ENCODE results near the gene DEGS2. TPM values are rescaled to one million over a fixed set of nuclear protein-coding genes. Genes with fewer than 3 reads are reported as not detected.

DEGS2 gene
- total RNA-seq, 1 experiment from 2014 or later = 0.02 TPM

- no peak for DNase-seq (ENCODE audit: low spot score)
Measured at GRCh38 chr14:100132903-100133510, 26.4 kb downstream of the DEGS2 start.

DNA sequence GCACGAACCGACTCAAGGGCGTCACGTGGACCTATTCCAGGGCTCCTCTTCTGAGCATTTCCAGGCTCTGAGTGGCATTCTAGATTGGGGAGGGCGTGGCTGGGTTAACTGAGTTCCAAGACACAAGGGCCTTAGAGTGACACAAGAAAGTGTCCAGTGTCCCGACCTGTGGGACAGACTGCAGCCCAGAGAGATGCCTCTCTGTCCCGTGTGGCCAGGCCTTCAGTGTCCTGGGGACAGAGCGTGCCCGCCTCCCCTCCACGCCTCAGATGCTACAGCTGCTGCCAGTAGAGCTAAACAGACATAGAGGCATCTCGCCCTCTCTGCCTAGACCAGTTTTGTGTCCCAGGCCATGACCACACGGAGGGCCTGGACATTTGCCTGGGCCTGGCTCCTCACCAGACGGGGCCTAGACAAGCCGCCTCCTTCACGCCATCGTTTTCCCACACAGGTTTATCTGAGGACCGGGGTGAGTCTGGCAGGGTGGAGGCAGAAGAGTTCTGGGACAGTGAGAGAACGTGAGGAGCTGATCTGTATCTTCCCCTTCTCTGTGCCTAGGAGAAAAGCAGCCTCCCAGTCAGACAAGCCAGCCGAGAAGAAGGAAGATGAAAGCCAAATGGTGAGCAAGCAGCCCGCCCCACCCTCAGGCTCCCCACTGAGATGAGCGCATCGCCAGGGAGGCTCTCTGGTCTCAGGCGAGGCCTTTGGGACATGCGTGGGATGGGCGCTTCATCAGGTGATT lies 27.1 kb downstream of the DEGS2 start:
- DNase-seq (ENCODE audit: low spot score) = no peak

- no peak for DNase-seq (ENCODE audit: low spot score)
Measured at GRCh38 chr14:100131181-100131580, 28.3 kb downstream of the DEGS2 start.

GRCh38 chr14:100130521-100130920 lies 28.9 kb downstream of the DEGS2 start:
- no peak for DNase-seq (ENCODE audit: low spot score)

- DNase-seq (ENCODE audit: low spot score) = no peak
Measured at GRCh38 chr14:100129161-100129589, 30.3 kb downstream of the DEGS2 start.

DNA sequence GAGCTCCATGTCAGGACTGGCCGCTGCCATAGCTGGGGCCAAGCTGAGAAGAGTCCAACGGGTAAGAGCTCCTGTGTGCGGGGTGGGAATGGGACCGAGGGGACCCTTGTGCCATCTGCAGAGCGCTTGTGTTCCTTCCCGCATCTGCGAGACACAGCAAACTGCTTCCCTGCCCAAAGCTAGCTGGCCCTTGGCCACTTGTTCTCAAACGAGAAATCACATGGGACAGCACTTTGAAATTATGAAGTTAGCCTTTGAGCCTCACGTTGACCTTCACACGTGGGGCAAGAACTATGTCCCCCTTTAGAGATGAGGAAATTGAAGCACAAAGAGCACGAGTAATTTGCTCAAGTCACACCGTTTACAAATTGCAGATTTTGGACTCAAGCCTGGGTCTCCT lies 30.8 kb downstream of the DEGS2 start:
- DNase-seq (ENCODE audit: low spot score) = no peak

- no peak for DNase-seq (ENCODE audit: low spot score)
Measured at GRCh38 chr14:100127853-100128455, 31.5 kb downstream of the DEGS2 start.

DNA sequence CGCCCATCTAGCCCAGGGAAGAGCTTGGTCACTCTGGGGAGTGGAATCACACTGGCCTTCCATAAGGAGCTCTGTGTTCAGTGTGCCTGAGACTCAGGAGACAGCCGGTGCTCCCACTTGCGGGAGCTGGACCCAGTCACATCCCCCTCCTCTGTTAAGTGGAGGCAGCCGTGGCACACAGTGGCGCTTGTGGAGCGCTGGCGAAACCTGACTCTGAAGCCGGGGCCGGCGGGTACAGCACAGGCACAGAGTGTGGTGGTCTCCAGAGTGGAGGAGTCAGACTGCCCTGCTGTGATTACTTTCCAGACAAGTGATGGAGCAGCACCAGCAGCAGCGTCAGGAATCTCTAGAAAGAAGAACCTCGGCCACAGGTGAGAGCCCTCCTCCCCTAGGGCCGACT lies 33.0 kb downstream of the DEGS2 start:
- DNase-seq (ENCODE audit: low spot score) = no peak

GRCh38 chr14:100124551-100125088 lies 34.8 kb downstream of the DEGS2 start:
- DNase-seq (ENCODE audit: low spot score) = no peak

GRCh38 chr14:100123618-100124017 lies 35.8 kb downstream of the DEGS2 start:
- no peak for DNase-seq (ENCODE audit: low spot score)

DNA sequence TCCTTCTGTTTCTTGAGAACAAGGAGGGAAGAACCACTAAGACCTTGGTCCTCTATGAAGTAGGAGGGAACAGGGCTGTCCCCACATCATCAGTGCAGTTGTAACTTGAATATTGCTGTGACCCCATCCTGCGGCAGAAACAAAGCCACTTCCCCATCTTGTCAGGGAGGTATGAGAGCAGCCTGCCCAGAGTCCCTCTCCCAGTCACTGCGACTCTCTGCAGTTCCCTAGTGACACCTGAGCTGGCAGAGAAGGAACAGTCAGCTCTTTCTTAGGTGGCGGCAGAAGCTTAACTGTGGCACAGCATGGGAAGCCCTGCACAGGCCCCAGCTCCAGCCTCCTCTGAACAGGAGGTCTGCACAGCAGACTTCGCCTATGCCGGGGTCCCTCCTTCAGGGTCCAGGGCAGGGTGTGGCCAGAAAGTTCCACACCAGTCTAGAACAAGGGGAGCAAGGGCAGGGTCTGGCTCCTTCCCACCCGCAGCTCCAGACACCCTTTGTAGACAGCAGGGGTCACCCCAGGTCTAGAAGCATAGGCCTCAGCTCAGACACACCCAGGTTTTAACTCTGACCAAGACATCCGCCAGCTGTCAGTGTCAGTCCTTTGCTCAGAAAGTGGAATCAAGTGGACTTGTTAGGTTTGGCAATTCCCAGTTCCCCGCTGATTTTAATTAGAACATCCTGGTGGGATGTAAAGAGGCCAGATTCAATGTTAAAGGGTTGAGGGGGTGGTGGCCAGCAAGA lies 36.8 kb downstream of the DEGS2 start:
- no peak for DNase-seq (ENCODE audit: low spot score)

GRCh38 chr14:100121643-100122480 lies 37.6 kb downstream of the DEGS2 start:
- no peak for DNase-seq (ENCODE audit: low spot score)

DNA sequence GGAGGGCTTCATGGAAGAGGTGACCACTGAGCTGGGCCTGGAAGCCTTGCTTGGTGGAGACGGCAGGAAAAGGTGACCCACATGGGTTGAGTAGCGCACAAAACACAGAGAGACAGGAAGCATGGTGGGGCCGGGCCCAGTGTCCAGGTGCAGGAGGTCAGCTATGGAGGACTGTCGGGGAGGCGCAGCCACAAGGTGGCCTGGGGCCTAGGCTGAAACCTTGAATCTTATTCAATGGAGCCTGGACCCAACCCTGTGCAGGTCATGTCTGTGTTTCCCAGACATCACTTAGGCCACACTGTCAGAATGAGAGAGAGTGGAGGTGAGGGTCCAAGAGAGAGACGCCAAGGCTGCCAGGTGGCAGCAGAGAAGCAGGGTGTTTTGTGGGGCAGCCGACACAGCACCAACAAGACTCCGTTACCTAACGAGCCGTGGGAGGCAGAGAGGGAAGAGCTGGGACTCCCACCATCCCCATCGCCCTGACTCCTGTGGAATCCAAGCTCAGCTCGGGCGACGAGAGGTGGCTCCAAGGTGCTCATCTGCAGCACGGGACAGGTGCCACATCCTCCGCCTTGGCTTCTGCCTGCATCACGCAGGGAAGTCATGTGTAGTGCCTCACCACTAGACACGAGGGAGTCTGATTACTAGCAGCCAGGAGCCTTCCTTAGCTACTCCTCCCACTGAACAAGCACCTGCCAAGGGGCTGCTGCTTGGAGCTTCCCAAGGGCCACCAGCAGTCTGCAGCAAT lies 38.7 kb downstream of the DEGS2 start:
- no peak for DNase-seq (ENCODE audit: low spot score)

DNA sequence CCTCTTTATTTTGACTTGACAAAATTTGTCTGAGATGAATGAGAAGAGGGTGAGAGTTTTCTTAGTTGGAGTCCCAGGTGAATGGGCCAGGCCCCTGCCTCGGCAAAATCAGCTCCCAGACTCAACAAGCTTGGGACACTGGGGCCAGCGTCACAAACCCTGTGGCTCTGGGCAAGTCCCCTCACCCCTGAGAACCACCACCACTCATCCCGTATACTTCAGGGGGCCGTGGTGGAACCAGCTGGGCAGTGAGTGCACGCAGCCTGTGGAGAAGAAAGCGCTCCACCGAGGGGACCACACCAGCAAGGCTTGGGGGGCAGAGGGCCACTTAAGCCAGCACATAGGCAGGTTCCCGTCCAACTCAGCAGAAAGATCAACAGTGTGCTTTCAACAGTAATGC lies 40.2 kb downstream of the DEGS2 start:
- DNase-seq (ENCODE audit: low spot score) = no peak

GRCh38 chr14:100118396-100119011 lies 40.9 kb downstream of the DEGS2 start:
- DNase-seq (ENCODE audit: low spot score) = no peak

GRCh38 chr14:100117633-100118395 lies 41.6 kb downstream of the DEGS2 start:
- no peak for DNase-seq (ENCODE audit: low spot score)

DNA sequence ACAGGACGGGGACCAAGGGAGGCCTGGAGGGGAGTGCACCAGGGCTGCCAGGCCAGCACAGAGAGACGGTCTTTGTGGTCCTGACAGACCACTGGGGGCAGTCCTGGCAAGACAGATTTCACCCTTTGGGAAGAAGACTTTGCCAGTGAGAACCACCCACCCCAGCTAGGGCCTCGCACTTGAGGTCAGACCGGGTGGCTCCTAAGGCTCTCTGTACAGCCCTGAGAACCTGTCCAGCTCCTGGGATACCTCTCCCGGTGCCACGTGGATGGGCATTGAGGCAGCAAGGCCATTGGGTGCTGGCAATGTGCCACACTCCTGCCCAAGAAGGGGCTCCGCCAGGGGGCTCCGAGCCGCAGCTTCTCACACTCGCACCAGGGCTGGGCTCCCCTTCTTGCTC lies 42.4 kb downstream of the DEGS2 start:
- DNase-seq (ENCODE audit: low spot score) = no peak

GRCh38 chr14:100116134-100116533 lies 43.3 kb downstream of the DEGS2 start:
- no peak for DNase-seq (ENCODE audit: low spot score)

- DNase-seq (ENCODE audit: low spot score) = no peak
Measured at GRCh38 chr14:100115726-100116125, 43.7 kb downstream of the DEGS2 start.
